H1 (cell line): ENCODE measurements around the gene SBNO1. TPM values are rescaled to one million over a fixed set of nuclear protein-coding genes. Genes with fewer than 3 reads are reported as not detected.

Experiments
- CHD7 ChIP-seq: fragments of 300-600 bp; sonication (generic); IDR thresholded peaks from 2 replicates; pipeline ENCODE4 v1.7.1; 2012; ENCODE audit warnings: low read length, moderate library complexity, mild to moderate bottlenecking, inconsistent platforms; ENCODE audit not compliant: insufficient replicate concordance
- EGR1 ChIP-seq: IDR thresholded peaks from 2 replicates; pipeline ENCODE4 v1.6.1; 2011; ENCODE audit warnings: low read depth, low read length, borderline replicate concordance
- EZH2 ChIP-seq: fragments of 200-600 bp; sonication (generic); IDR thresholded peaks from 2 replicates; pipeline ENCODE4 v1.7.1; 2012; ENCODE audit warnings: low read depth, mild to moderate bottlenecking, moderate library complexity, low read length, inconsistent platforms; ENCODE audit not compliant: severe bottlenecking
- HDAC6 ChIP-seq: IDR thresholded peaks from one replicate; pipeline ENCODE4 v1.7.1; 2012; ENCODE audit warnings: low read depth, mild to moderate bottlenecking, inconsistent platforms, low read length, moderate library complexity
- NRF1 ChIP-seq: IDR thresholded peaks from 2 replicates; pipeline ENCODE4 v1.6.1; 2011; ENCODE audit warnings: mild to moderate bottlenecking, low read depth, low read length, improper control_type of control experiment
- POU5F1 ChIP-seq: IDR thresholded peaks from 2 replicates; pipeline ENCODE4 v1.6.1; 2011; ENCODE audit warnings: low read depth, mild to moderate bottlenecking, low read length, moderate library complexity
- RFX5 ChIP-seq: IDR thresholded peaks from 2 replicates; pipeline ENCODE4 v1.6.1; 2011; ENCODE audit warnings: low read depth, low read length, improper control_type of control experiment, borderline replicate concordance
- polyA plus RNA-seq, 7 experiments: library from polyadenylated mRNA; depleted of rRNA in 3 of 7; stranded (reverse) in 5 of 7; unstranded in 2 of 7; fragments of >200 nt in 5 of 7; fragments of 200-250 nt in 2 of 7; gene quantifications; 1 replicate in 5 of 7; 2 replicates in 1 of 7; 4 replicates in 1 of 7; pipeline versions ENCODE4 v1.2.1 to v1.2.3, GENCODE V29; 2011 to 2013; ENCODE audit warnings: missing spikeins in 2 of 7, mixed read lengths in 2 of 7
- total RNA-seq: library from RNA; stranded (reverse); fragmentation: NEBNext Ultra II Directional; extraction: Animal tissue kit (Norgen Biotek cat#: 25700); gene quantifications from 2 replicates; pipeline ENCODE4 v1.2.1, GENCODE V29; 2021

SBNO1 gene
- total and polyA plus RNA-seq, 2 of the 8 experiments (the other 6 are each of a cell fraction or from before 2014, with no cell fraction given), result 6.7 to 57.7 TPM

GRCh38 chr12:123393747-123394146 lies 29.1 kb upstream of the SBNO1 start (continued):
- TF ChIP-seq CHD7 (no peak), HDAC6 (no peak), EGR1 (no peak), RFX5 (no peak), POU5F1 (no peak), NRF1 (no peak), EZH2 (no peak)
